Calu3 (cell line): Measurements from ENCODE around the gene RNF26. TPM values are rescaled to one million over a fixed set of nuclear protein-coding genes. Genes with fewer than 3 reads are reported as not detected.

Source experiments
- BruUV-seq: library from RNA; stranded (reverse); fragments of 400-500 nt; replicated peaks from 2 replicates; lab custom pipeline; 2021; lab: Mats Ljungman, UMichigan
- CTCF ChIA-PET: fragments of 300-600 bp; sonication (Branson Sonifier 250); formaldehyde crosslinking; loops from one replicate; lab custom pipeline; 2022; ENCODE audit warnings: antibody characterized with exemption; lab: Charles Lee
- DNase-seq: peaks from one replicate; pipeline ENCODE4 v3.0.0; 2022
- H3K27ac Mint-ChIP-seq: one replicate; pipeline ENCODE4 v1.8.0; 2022; ENCODE audit warnings: mixed read lengths; ENCODE audit not compliant: unreplicated experiment
- H3K27me3 Mint-ChIP-seq: one replicate; pipeline ENCODE4 v1.8.0; 2022; ENCODE audit warnings: mixed read lengths; ENCODE audit not compliant: unreplicated experiment
- H3K36me3 Mint-ChIP-seq: one replicate; pipeline ENCODE4 v1.8.0; 2022; ENCODE audit warnings: mild to moderate bottlenecking, moderate library complexity, mixed read lengths; ENCODE audit not compliant: insufficient read depth, unreplicated experiment
- H3K4me1 Mint-ChIP-seq: one replicate; pipeline ENCODE4 v1.8.0; 2022; ENCODE audit warnings: mild to moderate bottlenecking, low read depth, mixed read lengths; ENCODE audit not compliant: unreplicated experiment
- H3K4me3 Mint-ChIP-seq: one replicate; pipeline ENCODE4 v1.8.0; 2022; ENCODE audit warnings: mild to moderate bottlenecking, low read depth, moderate library complexity, mixed read lengths; ENCODE audit not compliant: unreplicated experiment
- H3K9me3 Mint-ChIP-seq: one replicate; pipeline ENCODE4 v1.8.0; 2022; ENCODE audit warnings: low read depth, mixed read lengths; ENCODE audit not compliant: unreplicated experiment
- intact Hi-C: fragments of 100-400 bp; cut with micrococcal nuclease; formaldehyde crosslinking; loops from one replicate; pipeline ENCODE4 v1.10.0; 2022; ENCODE audit not compliant: unreplicated experiment
- total RNA-seq: library from RNA; stranded (reverse); gene quantifications from 2 replicates; pipeline ENCODE4 v1.2.3, GENCODE V29; 2022
- TF ChIP-seq, protein P1 (sequence below): fragments of 200-600 bp; IDR thresholded peaks from one replicate; pipeline ENCODE4 v1.8.0; 2022; ENCODE audit warnings: antibody characterized with exemption; ENCODE audit not compliant: unreplicated experiment

The RNF26 gene
- total RNA-seq, 1 experiment from 2014 or later: 31.8 TPM

DNA sequence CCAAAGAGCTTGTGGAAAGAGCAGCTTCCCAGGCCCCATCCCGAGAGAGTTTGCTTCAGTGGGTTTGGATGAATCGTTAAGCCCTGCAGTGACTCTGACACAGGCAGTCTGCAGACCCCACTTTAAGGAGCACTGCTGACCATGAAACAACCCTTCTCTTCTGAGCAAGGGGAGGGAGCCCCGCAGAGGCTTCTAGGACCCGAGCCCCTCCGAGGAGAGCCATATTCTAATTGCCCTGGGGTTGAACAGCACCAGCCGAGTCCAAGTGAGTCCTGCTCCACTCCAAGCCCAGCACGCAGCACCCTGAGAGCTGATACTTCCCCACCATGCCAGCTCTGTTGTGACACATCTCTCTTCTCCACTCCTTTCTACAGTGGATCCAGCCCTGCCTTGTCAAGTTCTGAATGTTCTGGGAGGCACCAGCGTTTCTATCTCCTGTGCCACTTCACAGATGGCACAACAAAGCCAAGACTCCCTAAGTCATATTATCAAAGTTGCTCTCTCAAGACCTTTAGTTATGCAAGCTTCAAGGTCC lies 36.8 kb downstream of the RNF26 start:
- CTCF ChIA-PET: interaction anchor here (1.2 kb wide), 1 partner anchor 31 kb away, joined by 3 read pairs; the partner anchor contains the start of gene C1QTNF5
- no peak for DNase-seq
- no peaks in the 10 kb centered on the region for H3K27me3 Mint-ChIP-seq
- intact Hi-C loops: loop anchor here (5.0 kb wide), 1 partner anchor 49 kb away; no protein-coding TSS in a partner anchor
- TF ChIP-seq, protein P1, sequence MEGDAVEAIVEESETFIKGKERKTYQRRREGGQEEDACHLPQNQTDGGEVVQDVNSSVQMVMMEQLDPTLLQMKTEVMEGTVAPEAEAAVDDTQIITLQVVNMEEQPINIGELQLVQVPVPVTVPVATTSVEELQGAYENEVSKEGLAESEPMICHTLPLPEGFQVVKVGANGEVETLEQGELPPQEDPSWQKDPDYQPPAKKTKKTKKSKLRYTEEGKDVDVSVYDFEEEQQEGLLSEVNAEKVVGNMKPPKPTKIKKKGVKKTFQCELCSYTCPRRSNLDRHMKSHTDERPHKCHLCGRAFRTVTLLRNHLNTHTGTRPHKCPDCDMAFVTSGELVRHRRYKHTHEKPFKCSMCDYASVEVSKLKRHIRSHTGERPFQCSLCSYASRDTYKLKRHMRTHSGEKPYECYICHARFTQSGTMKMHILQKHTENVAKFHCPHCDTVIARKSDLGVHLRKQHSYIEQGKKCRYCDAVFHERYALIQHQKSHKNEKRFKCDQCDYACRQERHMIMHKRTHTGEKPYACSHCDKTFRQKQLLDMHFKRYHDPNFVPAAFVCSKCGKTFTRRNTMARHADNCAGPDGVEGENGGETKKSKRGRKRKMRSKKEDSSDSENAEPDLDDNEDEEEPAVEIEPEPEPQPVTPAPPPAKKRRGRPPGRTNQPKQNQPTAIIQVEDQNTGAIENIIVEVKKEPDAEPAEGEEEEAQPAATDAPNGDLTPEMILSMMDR: no peak
- H3K4me3 Mint-ChIP-seq: no peak overlapping the region
- H3K36me3 Mint-ChIP-seq: no peaks in the 10 kb centered on the region
- H3K9me3 Mint-ChIP-seq: no peaks in the 10 kb centered on the region
- H3K27ac Mint-ChIP-seq: no peak overlapping the region
- BruUV-seq: no TSS peak
- H3K4me1 Mint-ChIP-seq: peaks cover 9% of the 10 kb centered on the region

DNA sequence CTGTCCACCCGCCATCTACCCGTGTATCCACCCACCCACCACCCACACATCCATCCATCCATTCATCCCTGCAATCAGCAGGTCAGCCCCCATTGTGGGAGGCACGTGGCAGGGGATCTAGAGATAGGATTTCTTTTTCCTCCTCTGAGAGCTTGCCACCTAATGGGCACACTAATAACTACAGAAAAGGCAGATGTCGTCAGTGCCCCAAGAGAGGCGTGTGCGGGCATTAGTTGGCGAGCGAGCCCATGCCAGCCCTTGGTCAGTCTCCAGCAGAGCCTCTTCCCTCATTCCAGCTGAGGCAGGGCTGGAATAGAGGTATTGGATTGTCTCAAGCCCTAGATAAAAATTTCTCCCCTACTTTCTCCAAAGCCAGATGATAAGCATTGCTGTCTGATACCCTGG lies 37.5 kb downstream of the RNF26 start:
- Mint-ChIP-seq H3K4me3 (no peak overlapping the region), H3K27ac (no peak overlapping the region), H3K4me1 (peaks cover 9% of the 10 kb centered on the region), H3K9me3 (no peaks in the 10 kb centered on the region), H3K27me3 (no peaks in the 10 kb centered on the region), H3K36me3 (no peaks in the 10 kb centered on the region)
- TF ChIP-seq, protein P1: no peak
- no TSS peak for BruUV-seq
- CTCF ChIA-PET: interaction anchor here (1.2 kb wide), 1 partner anchor 31 kb away, joined by 3 read pairs; the partner anchor contains the start of gene C1QTNF5
- intact Hi-C loops: loop anchor here (5.0 kb wide), 1 partner anchor 49 kb away; no protein-coding TSS in a partner anchor
- no peak for DNase-seq

DNA sequence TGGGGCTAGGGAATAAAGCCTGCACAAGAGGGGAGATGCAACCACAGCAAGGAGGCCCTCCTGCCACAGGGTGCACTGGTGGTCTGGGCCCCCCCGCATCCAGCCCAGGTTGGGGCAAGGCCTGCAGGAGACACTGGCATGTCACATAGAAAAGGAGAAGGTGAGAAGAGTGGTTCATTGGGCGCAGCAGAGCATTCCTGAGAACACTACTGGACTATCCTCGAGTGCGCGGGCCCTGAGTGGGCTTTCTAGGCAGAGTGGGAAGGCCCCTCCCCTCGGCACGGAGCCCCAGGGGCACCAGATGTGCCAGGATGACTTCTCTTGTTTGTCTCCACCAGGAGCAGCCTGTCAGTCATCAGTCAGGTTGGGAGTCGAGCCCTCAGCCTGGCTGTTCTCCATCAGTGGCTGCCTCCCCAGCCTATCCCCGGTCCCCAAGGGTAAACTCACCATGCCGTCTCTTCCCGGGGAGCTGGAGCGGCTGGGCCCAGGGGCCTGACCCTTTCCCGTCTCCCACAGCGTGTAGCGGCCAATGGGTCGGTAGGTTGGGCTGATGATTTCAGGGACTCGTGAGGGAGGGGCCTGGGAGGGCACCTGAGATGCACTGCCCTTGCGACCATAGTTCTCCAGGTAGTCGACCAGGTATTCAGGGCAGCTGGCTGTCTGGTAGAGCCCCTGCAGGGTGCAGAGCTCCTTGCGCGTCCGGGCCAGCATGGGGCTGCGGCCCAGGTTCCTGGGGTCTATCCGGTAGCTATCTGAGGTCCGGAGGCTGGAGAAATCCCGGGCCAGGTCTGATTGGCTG lies 38.1 kb downstream of the RNF26 start:
- no TSS peak for BruUV-seq

More for the DNA sequence above, 38.1 kb downstream of the RNF26 start:
- H3K27me3 Mint-ChIP-seq: no peaks in the 10 kb centered on the region
- no peaks in the 10 kb centered on the region for H3K9me3 Mint-ChIP-seq
- TF ChIP-seq, protein P1: no peak
- no peak overlapping the region for H3K4me3 Mint-ChIP-seq
- no peak for DNase-seq
- peaks cover 9% of the 10 kb centered on the region for H3K4me1 Mint-ChIP-seq
- no peaks in the 10 kb centered on the region for H3K36me3 Mint-ChIP-seq
- intact Hi-C loops: loop anchor here (5.0 kb wide), 1 partner anchor 50 kb away; no protein-coding TSS in a partner anchor
- H3K27ac Mint-ChIP-seq: no peak overlapping the region
- CTCF ChIA-PET: interaction anchor here (1.2 kb wide), 2 partner anchors 32 to 33 kb away, joined by 3 read pairs; partner anchors contain the start of gene C1QTNF5
